Hepatocyte (in vitro differentiated cells): ENCODE results near the gene WDR62. TPM values are rescaled to one million over a fixed set of nuclear protein-coding genes. Genes with fewer than 3 reads are reported as not detected.

Experiments used
- DNase-seq: peaks from one replicate; pipeline ENCODE4 v3.0.0-alpha.2; 2016; ENCODE audit warnings: low spot score
- H2AFZ ChIP-seq: fragments of 200-600 bp; sonication (generic); 2 replicates; pipeline ENCODE4 v1.6.0; 2016; ENCODE audit warnings: antibody characterized with exemption, mild to moderate bottlenecking
- H3K27ac ChIP-seq: fragments of 200-600 bp; sonication (generic); 2 replicates; pipeline ENCODE4 v1.5.1; 2016; ENCODE audit warnings: mild to moderate bottlenecking
- H3K27me3 ChIP-seq: fragments of 200-600 bp; sonication (generic); 2 replicates; pipeline ENCODE4 v1.6.1; 2016
- H3K36me3 ChIP-seq: fragments of 200-600 bp; sonication (generic); replicated peaks from 2 replicates; pipeline ENCODE4 v1.5.1; 2016; ENCODE audit warnings: low read depth; ENCODE audit not compliant: insufficient read depth
- H3K4me1 ChIP-seq: fragments of 200-600 bp; sonication (generic); 2 replicates; pipeline ENCODE4 v1.5.1; 2016; ENCODE audit warnings: mild to moderate bottlenecking, moderate library complexity; ENCODE audit not compliant: insufficient read depth
- H3K4me2 ChIP-seq: fragments of 200-600 bp; sonication (generic); 2 replicates; pipeline ENCODE4 v1.6.0; 2016
- H3K4me3 ChIP-seq: fragments of 200-600 bp; sonication (generic); 2 replicates; pipeline ENCODE4 v1.5.1; 2016; ENCODE audit warnings: mild to moderate bottlenecking
- H3K79me2 ChIP-seq: fragments of 200-600 bp; sonication (generic); 2 replicates; pipeline ENCODE4 v1.6.0; 2017; ENCODE audit warnings: mild to moderate bottlenecking
- H3K9me2 ChIP-seq: fragments of 200-600 bp; sonication (generic); replicated peaks from 2 replicates; pipeline ENCODE4 v1.6.0; 2017; ENCODE audit warnings: mild to moderate bottlenecking; ENCODE audit not compliant: insufficient read depth
- H3K9me3 ChIP-seq: fragments of 200-600 bp; sonication (generic); 2 replicates; pipeline ENCODE4 v1.5.1; 2016; ENCODE audit warnings: low read depth, mild to moderate bottlenecking
- H4K20me1 ChIP-seq: fragments of 200-600 bp; sonication (generic); 2 replicates; pipeline ENCODE4 v1.6.0; 2016; ENCODE audit warnings: mild to moderate bottlenecking; ENCODE audit not compliant: insufficient read depth, poor library complexity, severe bottlenecking
- EZH2 ChIP-seq: fragments of 200-600 bp; sonication (generic); IDR thresholded peaks from 2 replicates; pipeline ENCODE4 v1.6.1; 2016; ENCODE audit warnings: antibody characterized with exemption, mild to moderate bottlenecking, borderline replicate concordance
- EZH2phosphoT487 ChIP-seq: fragments of 200-600 bp; sonication (generic); IDR thresholded peaks from one replicate; pipeline ENCODE4 v1.6.1; 2018; ENCODE audit warnings: antibody characterized with exemption, mild to moderate bottlenecking, low read depth, moderate library complexity; ENCODE audit not compliant: unreplicated experiment, severe bottlenecking
- WGBS: methylation state at CpG from one replicate; pipeline ENCODE4 v1.1.6; 2016; ENCODE audit warnings: low lambda C conversion rate; ENCODE audit errors: missing lambda C conversion rate; 5-methylcytosine and 5-hydroxymethylcytosine counted together
- polyA plus RNA-seq: library from polyadenylated mRNA; unstranded; fragments of >200 nt; fragmentation: Nextera tagmentation; extraction: Ambion mirVana; gene quantifications from 2 replicates; pipeline ENCODE4 v1.2.1, GENCODE V29; 2016
- total RNA-seq: library from RNA; depleted of rRNA; stranded (reverse); fragments of >200 nt; gene quantifications from 2 replicates; pipeline ENCODE4 v1.2.3, GENCODE V29; 2014
- TF ChIP-seq, protein P1 (sequence below): fragments of 200-600 bp; sonication (generic); IDR thresholded peaks from 2 replicates; pipeline ENCODE4 v1.5.1; 2016; ENCODE audit warnings: antibody characterized with exemption, mild to moderate bottlenecking; ENCODE audit not compliant: poor library complexity

The WDR62 gene
- total and polyA plus RNA-seq, 2 experiments from 2014 or later: 2.1 to 4.6 TPM

DNA sequence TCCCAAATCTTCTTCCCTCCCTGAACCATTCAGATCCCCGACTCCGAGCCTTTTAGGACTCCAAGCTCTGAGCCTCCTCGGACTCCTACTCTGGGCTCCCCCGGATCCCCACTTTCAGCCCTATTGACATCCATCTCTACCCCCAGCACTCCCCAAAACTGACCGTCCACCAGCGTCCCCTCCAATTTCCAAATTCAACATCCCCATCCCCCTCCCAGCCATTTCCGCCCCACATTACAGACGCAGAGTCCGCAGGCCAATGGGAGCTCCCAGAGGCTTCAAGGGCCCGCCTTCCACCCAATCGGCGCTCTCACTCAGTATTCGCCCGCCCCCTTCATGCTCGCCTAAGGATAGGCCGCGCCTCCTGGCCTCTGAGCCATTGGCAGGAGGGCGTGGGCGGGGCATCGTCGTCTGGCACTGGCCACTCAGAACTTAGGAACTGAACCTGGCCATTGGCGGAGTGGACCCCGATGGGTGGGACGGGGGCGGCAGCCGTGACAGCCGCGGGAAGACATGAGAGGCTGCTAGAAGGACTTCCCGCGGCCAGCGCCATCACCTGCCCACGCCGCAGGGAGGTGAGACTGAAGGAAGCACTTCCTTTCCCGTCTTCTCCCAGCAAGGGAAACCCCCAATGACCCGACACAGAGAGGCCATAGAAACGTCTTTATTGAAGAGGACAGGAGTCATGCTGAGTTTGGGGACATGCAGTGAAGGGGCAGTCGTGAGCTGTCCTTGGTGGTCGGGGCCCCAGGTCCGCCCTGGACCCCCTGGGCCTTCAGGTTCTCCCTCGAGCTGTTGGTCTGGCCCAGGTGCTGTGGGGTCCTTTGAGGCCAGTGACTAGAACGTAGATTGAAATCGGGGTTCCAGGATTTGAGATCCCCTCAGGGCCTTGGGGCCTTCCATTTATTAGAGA is 40.4 kb upstream of the WDR62 start, which contains the start of gene ALKBH6:
TSS of gene ALKBH6 (minus strand) at position 202 of the 913 bp plus-strand sequence. CDS start 816 bp downstream, outside the sequence.
- H3K4me1 ChIP-seq: peaks cover 3% of the 10 kb centered on the region

DNA sequence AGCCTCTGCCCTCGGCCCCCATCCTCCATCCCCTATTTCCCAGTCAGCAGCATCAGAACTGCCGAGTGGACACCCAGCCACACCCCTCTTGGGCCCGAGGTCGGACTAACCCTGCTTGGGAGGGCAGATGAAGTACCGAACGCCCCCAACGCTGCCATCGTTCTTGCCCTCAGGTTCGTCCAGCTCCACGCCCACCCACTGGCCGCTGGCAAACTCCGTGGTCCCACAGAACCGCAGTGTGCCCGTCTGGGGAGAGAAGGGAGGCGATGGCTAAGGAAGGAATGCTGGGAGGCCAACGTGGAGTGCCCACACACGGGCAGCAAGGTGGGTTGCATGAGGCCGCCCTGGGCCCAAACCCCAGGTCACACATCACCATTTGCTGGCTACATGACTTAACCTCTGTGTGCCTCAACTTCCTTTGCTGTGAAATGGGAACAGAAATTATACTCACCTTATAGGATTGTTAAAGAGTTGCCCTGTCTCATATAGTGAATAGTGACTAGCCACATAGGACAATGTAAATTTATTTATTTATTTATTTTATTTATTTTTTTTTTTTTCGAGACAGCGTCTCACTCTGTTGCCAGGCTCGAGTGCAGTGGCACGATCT is 35.5 kb upstream of the WDR62 start:
- H3K9me3 ChIP-seq: no peaks in the 10 kb centered on the region
- 98% methylated on average over 21 of the region's 22 CpGs for WGBS
- H3K79me2 ChIP-seq: no peaks in the 10 kb centered on the region
- no peaks in the 10 kb centered on the region for H3K27me3 ChIP-seq
- no peaks in the 10 kb centered on the region for H3K36me3 ChIP-seq
- H4K20me1 ChIP-seq: no peaks in the 10 kb centered on the region
- no peaks in the 10 kb centered on the region for H3K4me1 ChIP-seq
- no peak overlapping the region for H3K4me3 ChIP-seq
- H3K27ac ChIP-seq: no peak overlapping the region
- TF ChIP-seq, protein P1, sequence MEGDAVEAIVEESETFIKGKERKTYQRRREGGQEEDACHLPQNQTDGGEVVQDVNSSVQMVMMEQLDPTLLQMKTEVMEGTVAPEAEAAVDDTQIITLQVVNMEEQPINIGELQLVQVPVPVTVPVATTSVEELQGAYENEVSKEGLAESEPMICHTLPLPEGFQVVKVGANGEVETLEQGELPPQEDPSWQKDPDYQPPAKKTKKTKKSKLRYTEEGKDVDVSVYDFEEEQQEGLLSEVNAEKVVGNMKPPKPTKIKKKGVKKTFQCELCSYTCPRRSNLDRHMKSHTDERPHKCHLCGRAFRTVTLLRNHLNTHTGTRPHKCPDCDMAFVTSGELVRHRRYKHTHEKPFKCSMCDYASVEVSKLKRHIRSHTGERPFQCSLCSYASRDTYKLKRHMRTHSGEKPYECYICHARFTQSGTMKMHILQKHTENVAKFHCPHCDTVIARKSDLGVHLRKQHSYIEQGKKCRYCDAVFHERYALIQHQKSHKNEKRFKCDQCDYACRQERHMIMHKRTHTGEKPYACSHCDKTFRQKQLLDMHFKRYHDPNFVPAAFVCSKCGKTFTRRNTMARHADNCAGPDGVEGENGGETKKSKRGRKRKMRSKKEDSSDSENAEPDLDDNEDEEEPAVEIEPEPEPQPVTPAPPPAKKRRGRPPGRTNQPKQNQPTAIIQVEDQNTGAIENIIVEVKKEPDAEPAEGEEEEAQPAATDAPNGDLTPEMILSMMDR: no peak
- TF ChIP-seq EZH2phosphoT487 (no peak), EZH2 (no peak)
- H3K9me2 ChIP-seq: no peaks in the 10 kb centered on the region
- no peak overlapping the region for H2AFZ ChIP-seq
- DNase-seq: no peak
- no peak overlapping the region for H3K4me2 ChIP-seq

More for the DNA sequence above, 40.4 kb upstream of the WDR62 start, which contains the start of gene ALKBH6:
- TF ChIP-seq EZH2phosphoT487 (no peak), EZH2 (no peak)
- TF ChIP-seq, protein P1: no peak
- Histone ChIP-seq H4K20me1 (no peaks in the 10 kb centered on the region), H3K36me3 (no peaks in the 10 kb centered on the region), H3K9me3 (no peaks in the 10 kb centered on the region), H3K79me2 (peaks cover 5% of the 10 kb centered on the region), H3K4me3 (peak within 1 kb of the TSS; percentile 34), H2AFZ (peak within 1 kb of the TSS; percentile 35), H3K4me2 (peak within 1 kb of the TSS; percentile 86), H3K27ac (peak within 1 kb of the TSS; percentile 2), H3K27me3 (no peaks in the 10 kb centered on the region), H3K9me2 (no peaks in the 10 kb centered on the region)
- DNase-seq: peak; percentile 100
- 3% methylated on average over 42 of the region's 42 CpGs for WGBS

DNA sequence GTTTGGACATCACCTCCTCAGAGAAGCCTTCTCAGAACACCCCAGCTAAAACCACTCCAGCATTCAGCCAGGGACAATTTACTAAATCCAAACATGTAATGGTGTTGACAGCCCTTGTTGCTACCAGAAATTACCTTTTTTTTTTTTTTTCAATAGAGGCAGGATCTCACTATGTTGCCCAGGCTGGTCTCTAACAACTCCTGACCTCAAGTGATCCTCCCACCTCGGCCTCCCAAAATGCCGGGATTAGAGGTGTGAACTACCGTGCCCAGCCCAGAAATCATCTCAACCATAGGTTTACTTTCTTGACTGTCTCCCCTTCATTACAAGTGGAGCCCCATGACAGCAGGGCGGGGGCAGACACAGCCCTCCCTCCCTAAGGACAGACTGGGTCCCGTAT is 31.3 kb upstream of the WDR62 start:
- Histone ChIP-seq H3K27ac (no peak overlapping the region), H3K4me1 (no peaks in the 10 kb centered on the region), H2AFZ (no peak overlapping the region), H3K27me3 (no peaks in the 10 kb centered on the region), H3K4me3 (no peak overlapping the region), H3K79me2 (no peaks in the 10 kb centered on the region), H3K9me3 (no peaks in the 10 kb centered on the region), H4K20me1 (no peaks in the 10 kb centered on the region), H3K9me2 (no peaks in the 10 kb centered on the region), H3K4me2 (no peak overlapping the region), H3K36me3 (no peaks in the 10 kb centered on the region)
- TF ChIP-seq, protein P1: no peak
- TF ChIP-seq EZH2: no peak
- TF ChIP-seq EZH2phosphoT487: no peak
- DNase-seq: no peak
- 97% methylated on average over 5 of the region's 5 CpGs for WGBS
